K562 (cell line): ENCODE results near the gene TYMP. TPM values are rescaled to one million over a fixed set of nuclear protein-coding genes. Genes with fewer than 3 reads are reported as not detected.

Experiments
- ATAC-seq: fragments of 200-7000 bp; cut with Tn5 transposase; 3 replicates; pipeline ENCODE4 v1.9.1; 2020; ENCODE audit warnings: moderate library complexity
- BruUV-seq: library from RNA; stranded (reverse); fragments of 400-500 nt; replicated peaks from 2 replicates; lab custom pipeline; 2021; lab: Mats Ljungman, UMichigan
- CTCF ChIA-PET: fragments of 300-600 bp; formaldehyde crosslinking; extraction: SDS; loops from one replicate; lab custom pipeline; 2021; ENCODE audit warnings: low intra/inter-chr PET ratio; lab: Yijun Ruan, JAX
- POLR2A ChIA-PET: fragments of 300-600, 350-650 bp; sonication (Branson Sonifier 250); formaldehyde crosslinking; extraction: SDS; loops from one replicate; lab custom pipeline; 2021; ENCODE audit warnings: antibody characterized with exemption, inconsistent platforms; lab: Yijun Ruan, JAX
- DNase-seq, 4 experiments: peaks; one replicate each; pipeline versions ENCODE4 v3.0.0 to v3.0.0-alpha.2; 2011 to 2018; ENCODE audit warnings: low spot score in 3 of 4, mixed read lengths in 3 of 4; ENCODE audit errors: extremely low read depth in 1 of 4
- FAIRE-seq: peaks from 2 replicates; lab custom pipeline; 2011; peaks lifted over from hg19 to GRCh38; lab: Jason Lieb, UNC
- H2AFZ ChIP-seq: 2 replicates; pipeline ENCODE4 v1.6.0; 2011; ENCODE audit warnings: low read depth, low read length, control low read depth, inconsistent platforms
- H3K27ac ChIP-seq: fragments of 200-600 bp; 3 replicates; pipeline ENCODE4 v1.8.0; 2011; ENCODE audit warnings: low read depth, mild to moderate bottlenecking, control low read depth, inconsistent platforms, low read length, moderate library complexity, mixed read lengths; ENCODE audit errors: extremely low read depth
- H3K27me3 ChIP-seq, 2 experiments: fragments of 300-600 bp in 1 of 2; 2 replicates in 1 of 2; 3 replicates in 1 of 2; pipeline versions ENCODE4 v1.6.0 to v1.8.0; 2011; ENCODE audit warnings: inconsistent platforms in 2 of 2, low read length in 2 of 2, mild to moderate bottlenecking in 1 of 2, mixed read lengths in 1 of 2, moderate library complexity in 1 of 2; ENCODE audit not compliant: control insufficient read depth in 2 of 2, insufficient read depth in 2 of 2
- H3K36me3 ChIP-seq: fragments of 300-600 bp; 3 replicates; pipeline ENCODE4 v1.8.0; 2011; ENCODE audit warnings: mild to moderate bottlenecking, low read length, inconsistent platforms; ENCODE audit not compliant: control insufficient read depth, insufficient read depth
- H3K4me1 ChIP-seq, 2 experiments: fragments of 200-600 bp in 1 of 2; replicated peaks in 1 of 2; 2 replicates in 1 of 2; 3 replicates in 1 of 2; pipeline versions ENCODE4 v1.5.1 to v1.8.0; 2011; ENCODE audit warnings: inconsistent platforms in 2 of 2, low read length in 2 of 2, mild to moderate bottlenecking in 1 of 2, mixed read lengths in 1 of 2, moderate library complexity in 1 of 2; ENCODE audit not compliant: control insufficient read depth in 2 of 2, insufficient read depth in 2 of 2
- H3K4me2 ChIP-seq: 2 replicates; pipeline ENCODE4 v1.6.1; 2011; ENCODE audit warnings: low read length, control low read depth, inconsistent platforms, mixed read lengths; ENCODE audit not compliant: insufficient read depth
- H3K4me3 ChIP-seq: fragments of 200-600 bp; sonication (generic), shearing (Covaris generic); 2 replicates; pipeline ENCODE4 v1.5.1; 2016; ENCODE audit warnings: control low read depth, inconsistent platforms
- H3K79me2 ChIP-seq: fragments of 200-600 bp; 3 replicates; pipeline ENCODE4 v1.8.0; 2011; ENCODE audit warnings: low read length, inconsistent platforms; ENCODE audit not compliant: control insufficient read depth, insufficient read depth
- H3K9ac ChIP-seq, 2 experiments: 2 replicates each; pipeline versions ENCODE4 v1.6.0 to v1.6.1; 2011; ENCODE audit warnings: low read depth in 2 of 2, low read length in 2 of 2, control low read depth in 1 of 2, inconsistent platforms in 1 of 2, mild to moderate bottlenecking in 1 of 2, mixed read lengths in 1 of 2; ENCODE audit not compliant: insufficient read depth in 1 of 2
- H3K9me1 ChIP-seq: one replicate; pipeline ENCODE4 v1.6.0; 2011; ENCODE audit warnings: inconsistent platforms, mild to moderate bottlenecking, low read length, moderate library complexity; ENCODE audit not compliant: control insufficient read depth, insufficient read depth
- H3K9me3 ChIP-seq: replicated peaks from 2 replicates; pipeline ENCODE4 v1.5.1; 2011; ENCODE audit warnings: low read depth, low read length, inconsistent platforms; ENCODE audit not compliant: control insufficient read depth, insufficient read depth
- H4K20me1 ChIP-seq: replicated peaks from 2 replicates; pipeline ENCODE4 v1.6.1; 2011; ENCODE audit warnings: low read length, inconsistent platforms, mixed read lengths; ENCODE audit not compliant: control insufficient read depth, insufficient read depth
- RBM22 ChIP-seq: fragments of 200-400 bp; formaldehyde crosslinking; IDR thresholded peaks from 2 replicates; pipeline ENCODE4 v1.6.1; 2018; ENCODE audit warnings: low read length, low read depth; ENCODE audit not compliant: poor library complexity, severe bottlenecking
- SMARCA5 ChIP-seq: fragments of 450-650 bp; IDR thresholded peaks from 2 replicates; pipeline ENCODE4 v1.6.1; 2016
- VEZF1 ChIP-seq: fragments of 200-800 bp; sonication (Bioruptor generic); IDR thresholded peaks from 2 replicates; pipeline ENCODE4 v1.6.1; 2017; ENCODE audit warnings: missing genetic modification characterization, missing compliant biosample characterization
- ZNF436 ChIP-seq: fragments of 250-450, 450-650 bp; sonication (Bioruptor Pico); formaldehyde crosslinking; IDR thresholded peaks from 2 replicates; pipeline ENCODE4 v1.7.0; 2020; ENCODE audit warnings: mild to moderate bottlenecking
- WGBS: fragments of 100-300 bp; shearing (Covaris generic); methylation state at CpG from one replicate; pipeline ENCODE4 v1.1.6; 2016; ENCODE audit warnings: low coverage, mixed read lengths; ENCODE audit not compliant: insufficient coverage; ENCODE audit errors: missing lambda C conversion rate; 5-methylcytosine and 5-hydroxymethylcytosine counted together
- in situ Hi-C: fragments of 300-500 bp; cut with MboI; formaldehyde crosslinking; loops from 4 replicates; pipeline ENCODE4 v1.15.0; 2018; ENCODE audit warnings: inconsistent platforms, mixed read lengths
- intact Hi-C: fragments of 100-400 bp; cut with micrococcal nuclease; formaldehyde crosslinking; loops from 2 replicates; pipeline ENCODE4 v1.14.2; 2022
- polyA plus RNA-seq, 8 experiments: library from polyadenylated mRNA; depleted of rRNA in 4 of 8; stranded (reverse) in 5 of 8; unstranded in 3 of 8; fragments of >200 nt; fragmentation: Nextera tagmentation in 2 of 8; fragmentation: Illumina TruSeq in 1 of 8; extraction: Ambion mirVana in 2 of 8; extraction: Trizol in 1 of 8; gene quantifications; 2 replicates each; pipeline versions ENCODE4 v1.2.1 to v1.2.3, GENCODE V29; 2011 to 2014; ENCODE audit warnings: inconsistent platforms in 1 of 8, missing spikeins in 1 of 8
- total RNA-seq, 7 experiments: library from RNA; depleted of rRNA in 6 of 7; stranded (reverse); fragments of >200 nt in 6 of 7; fragmentation: Illumina TruSeq in 2 of 7; extraction: Trizol in 2 of 7; gene quantifications; 2 replicates each; pipeline versions ENCODE4 v1.2.1 to v1.2.3, GENCODE V29; 2011 to 2021; ENCODE audit warnings: low replicate concordance in 1 of 7

Gene TYMP
- total and polyA plus RNA-seq, 9 of the 15 experiments (the other 6 are each of a cell fraction or from before 2014, with no cell fraction given): 0.03 to 4.0 (median 2.4) TPM; not detected in 4

GRCh38 chr22:50535113-50535512, 5.3 kb upstream of the TYMP start:
- in situ Hi-C loops: no loop called here
- no peaks in the 10 kb centered on the region for H3K79me2 ChIP-seq
- no peaks in the 10 kb centered on the region for H4K20me1 ChIP-seq
- ChIA-PET POLR2A (interaction anchor here (0.5 kb wide), 1 partner anchor 704 kb away, joined by 3 read pairs; no protein-coding TSS in a partner anchor), CTCF (no interaction called here)
- FAIRE-seq: no peak
- H3K9me1 ChIP-seq: no peaks in the 10 kb centered on the region
- no peak overlapping the region for H3K9ac ChIP-seq
- intact Hi-C loops: no loop called here
- no peak for DNase-seq
- 0 out of 2 replicates have a peak, but pooled peaks cover 2% of the 10 kb centered on the region for H3K9me3 ChIP-seq
- no TSS peak for BruUV-seq
- no peak for ATAC-seq
- no peaks in the 10 kb centered on the region for H3K36me3 ChIP-seq
- peaks cover 19 to 35% of the 10 kb centered on the region in 2 experiments; a peak in 4 of 5 replicates for H3K4me1 ChIP-seq
- no peak overlapping the region for H3K4me3 ChIP-seq
- no peak overlapping the region for H3K4me2 ChIP-seq
- no peak overlapping the region for H3K27ac ChIP-seq
- no peak for TF ChIP-seq SMARCA5
- no peak for TF ChIP-seq ZNF436 (CRISPR knock-in tag)
- no peak for TF ChIP-seq RBM22
- TF ChIP-seq VEZF1 (CRISPR knock-in tag): no peak
- TF ChIP-seq, all 486 proteins: peak for 0
- Histone ChIP-seq H3K27me3 (no peaks in the 10 kb centered on the region), H2AFZ (no peak overlapping the region)
- whole genome bisulfite sequencing: 71% methylated on average over 6 of the region's 8 CpGs
